SK-N-SH (cell line): Measurements from ENCODE around the gene HSBP1. TPM values are rescaled to one million over a fixed set of nuclear protein-coding genes. Genes with fewer than 3 reads are reported as not detected.
A peak's percentile ranks its signal among the peaks of the same experiment; 100 is the strongest.

Source experiments
- CTCF ChIA-PET: fragments of 300-600, 350-600 bp; formaldehyde crosslinking; extraction: SDS; loops from one replicate; lab custom pipeline; 2021; lab: Yijun Ruan, JAX
- POLR2A ChIA-PET: fragments of 350-600 bp; sonication (Branson Sonifier 250); formaldehyde crosslinking; extraction: SDS; loops from one replicate; lab custom pipeline; 2020; ENCODE audit warnings: antibody characterized with exemption, inconsistent platforms; lab: Yijun Ruan, JAX
- DNase-seq: peaks from one replicate; pipeline ENCODE4 v3.0.0; 2012
- H2AFZ ChIP-seq: fragments of 200-600 bp; sonication (generic); 2 replicates; pipeline ENCODE4 v1.8.1; 2016; ENCODE audit warnings: antibody characterized with exemption, mild to moderate bottlenecking, low read depth
- H3F3A ChIP-seq: fragments of 200-600 bp; sonication (generic); replicated peaks from 2 replicates; pipeline ENCODE3; 2016; ENCODE audit warnings: antibody characterized with exemption, mild to moderate bottlenecking; ENCODE audit not compliant: insufficient read depth
- H3K27ac ChIP-seq, 2 experiments: fragments of 200-500 bp in 1 of 2; fragments of 200-600 bp in 1 of 2; sonication (Bioruptor generic) in 1 of 2; sonication (generic), shearing (Covaris generic) in 1 of 2; 2 replicates each; pipeline versions ENCODE4 v1.5.1 to v1.6.1; 2014 to 2016; ENCODE audit warnings: low read depth in 2 of 2, inconsistent platforms in 1 of 2, low read length in 1 of 2, mild to moderate bottlenecking in 1 of 2, mixed read lengths in 1 of 2
- H3K27me3 ChIP-seq: fragments of 200-600 bp; sonication (generic), shearing (Covaris generic); 2 replicates; pipeline ENCODE4 v1.6.1; 2016; ENCODE audit warnings: mixed run types; ENCODE audit not compliant: insufficient read depth
- H3K36me3 ChIP-seq, 2 experiments: fragments of 200-500 bp in 1 of 2; fragments of 200-600 bp in 1 of 2; sonication (Bioruptor generic) in 1 of 2; sonication (generic) in 1 of 2; replicated peaks in 1 of 2; 2 replicates each; pipeline versions ENCODE3 to v1.5.1; 2014 to 2016; ENCODE audit warnings: low read length in 1 of 2, mild to moderate bottlenecking in 1 of 2; ENCODE audit not compliant: insufficient read depth in 2 of 2, control insufficient read depth in 1 of 2
- H3K4me1 ChIP-seq, 2 experiments: fragments of 200-500 bp in 1 of 2; fragments of 200-600 bp in 1 of 2; sonication (Bioruptor generic) in 1 of 2; sonication (generic), shearing (Covaris generic) in 1 of 2; 2 replicates each; pipeline versions ENCODE4 v1.5.1 to v1.6.1; 2014 to 2016; ENCODE audit warnings: low read depth in 1 of 2, low read length in 1 of 2, mixed run types in 1 of 2; ENCODE audit not compliant: insufficient read depth in 2 of 2, control insufficient read depth in 1 of 2
- H3K4me2 ChIP-seq: fragments of 200-600 bp; sonication (generic), shearing (Covaris generic); 2 replicates; pipeline ENCODE4 v1.6.1; 2017; ENCODE audit warnings: mixed run types
- H3K4me3 ChIP-seq, 2 experiments: fragments of 200-500 bp in 1 of 2; fragments of 200-600 bp in 1 of 2; sonication (Bioruptor generic) in 1 of 2; sonication (generic), shearing (Covaris generic) in 1 of 2; 2 replicates each; pipeline versions ENCODE4 v1.5.1 to v1.8.1; 2014 to 2016; ENCODE audit warnings: low read depth in 2 of 2, inconsistent platforms in 1 of 2, low read length in 1 of 2, mild to moderate bottlenecking in 1 of 2, mixed read lengths in 1 of 2, moderate library complexity in 1 of 2
- H3K79me2 ChIP-seq: fragments of 200-600 bp; sonication (generic); 2 replicates; pipeline ENCODE4 v1.8.1; 2017; ENCODE audit warnings: mild to moderate bottlenecking; ENCODE audit not compliant: insufficient read depth
- H3K9ac ChIP-seq: fragments of 200-600 bp; sonication (generic); 2 replicates; pipeline ENCODE4 v1.6.1; 2017; ENCODE audit warnings: mixed run types
- H3K9me2 ChIP-seq: fragments of 200-600 bp; sonication (generic); 2 replicates; pipeline ENCODE4 v1.6.1; 2017; ENCODE audit warnings: mixed run types
- H3K9me3 ChIP-seq: fragments of 200-600 bp; sonication (generic); 2 replicates; pipeline ENCODE4 v1.6.1; 2017; ENCODE audit warnings: mixed run types, mild to moderate bottlenecking, moderate library complexity
- H4K20me1 ChIP-seq: fragments of 200-600 bp; sonication (generic); 2 replicates; pipeline ENCODE4 v1.6.1; 2017; ENCODE audit warnings: mild to moderate bottlenecking, mixed run types; ENCODE audit not compliant: insufficient read depth
- CTCF ChIP-seq: fragments of 200-600 bp; sonication (generic); IDR thresholded peaks from 2 replicates; pipeline ENCODE4 v1.6.1; 2017; ENCODE audit warnings: antibody characterized with exemption, mild to moderate bottlenecking, moderate library complexity
- FOSL2 ChIP-seq: IDR thresholded peaks from 2 replicates; pipeline ENCODE4 v1.4.0; 2012; ENCODE audit warnings: low read depth, mild to moderate bottlenecking, moderate library complexity, borderline replicate concordance
- FOXJ3 ChIP-seq: sonication (generic); formaldehyde crosslinking; IDR thresholded peaks from 2 replicates; pipeline ENCODE4 v1.5.1; 2020; ENCODE audit warnings: mild to moderate bottlenecking, missing genetic modification reagents
- FOXM1 ChIP-seq: IDR thresholded peaks from 2 replicates; pipeline ENCODE4 v1.4.0; 2012; ENCODE audit warnings: low read depth, mild to moderate bottlenecking
- NFIC ChIP-seq: IDR thresholded peaks from 2 replicates; pipeline ENCODE4 v1.4.0; 2012; ENCODE audit warnings: borderline replicate concordance
- RAD21 ChIP-seq: IDR thresholded peaks from 2 replicates; pipeline ENCODE4 v1.6.1; 2012; ENCODE audit warnings: mild to moderate bottlenecking, low read length
- REST ChIP-seq: IDR thresholded peaks from 2 replicates; pipeline ENCODE4 v1.6.1; 2012; ENCODE audit warnings: mild to moderate bottlenecking, low read depth, low read length, moderate library complexity
- SIN3A ChIP-seq: IDR thresholded peaks from 2 replicates; pipeline ENCODE4 v1.6.1; 2012; ENCODE audit warnings: low read depth, mild to moderate bottlenecking, low read length, moderate library complexity, borderline replicate concordance
- SMC3 ChIP-seq: IDR thresholded peaks from 2 replicates; pipeline ENCODE4 v1.6.1; 2012; ENCODE audit warnings: low read depth, low read length, improper control_type of control experiment
- TEAD4 ChIP-seq: IDR thresholded peaks from 2 replicates; pipeline ENCODE4 v1.4.0; 2012; ENCODE audit warnings: mild to moderate bottlenecking, borderline replicate concordance; ENCODE audit not compliant: insufficient read depth
- USF2 ChIP-seq: fragments of 150-350 bp; IDR thresholded peaks from 2 replicates; pipeline ENCODE4 v1.6.1; 2017; ENCODE audit warnings: antibody characterized with exemption, low read length, low read depth, borderline replicate concordance
- WGBS: methylation state at CpG from one replicate; pipeline ENCODE4 v1.1.6; 2017; ENCODE audit warnings: low lambda C conversion rate; 5-methylcytosine and 5-hydroxymethylcytosine counted together
- polyA plus RNA-seq, 3 experiments: library from polyadenylated mRNA; depleted of rRNA; stranded (reverse); fragments of >200 nt; gene quantifications; 2 replicates each; pipeline ENCODE4 v1.2.3, GENCODE V29; 2012

HSBP1 gene
- polyA plus RNA-seq, 1 of the 3 experiments (the other 2 are of a cell fraction) = 177 TPM

GRCh38 chr16:83819361-83819760, 11.6 kb downstream of the HSBP1 start:
- 57% methylated on average over 8 of the region's 8 CpGs for WGBS
- no peak overlapping the region for H3K4me2 ChIP-seq
- DNase-seq = no peak
- no peak overlapping the region for H3K9ac ChIP-seq
- H3K9me3 ChIP-seq = no peaks in the 10 kb centered on the region
- CTCF ChIA-PET = interaction anchor here (0.7 to 1.0 kb wide), 2 partner anchors 17 to 107 kb away, joined by 3 read pairs; no protein-coding TSS in a partner anchor
- H3F3A ChIP-seq = no peaks in the 10 kb centered on the region
- peaks cover 0 to 5% of the 10 kb centered on the region in 2 experiments; a peak in 1 of 4 replicates for H3K4me1 ChIP-seq
- no peak overlapping the region for H3K4me3 ChIP-seq
- no peaks in the 10 kb centered on the region for H3K79me2 ChIP-seq
- TF ChIP-seq TEAD4 (no peak), REST (no peak), FOSL2 (no peak), CTCF (no peak), USF2 (no peak), SIN3A (no peak), FOXM1 (no peak)
- H3K27me3 ChIP-seq = no peaks in the 10 kb centered on the region; the same call in 1 of the 2 replicates
- H3K36me3 ChIP-seq = no peaks in the 10 kb centered on the region
- no peaks in the 10 kb centered on the region; the same call in 1 of the 2 replicates for H4K20me1 ChIP-seq
- no peaks in the 10 kb centered on the region for H3K9me2 ChIP-seq
- H2AFZ ChIP-seq = no peak overlapping the region
- POLR2A ChIA-PET = no interaction called here
- no peak overlapping the region for H3K27ac ChIP-seq

GRCh38 chr16:83826146-83826913, 18.6 kb downstream of the HSBP1 start:
- no peaks in the 10 kb centered on the region for H3K36me3 ChIP-seq
- H3K9me2 ChIP-seq = no peaks in the 10 kb centered on the region
- no peak overlapping the region for H3K9ac ChIP-seq
- 33% methylated on average over 21 of the region's 21 CpGs for WGBS
- no peak overlapping the region for H3K4me2 ChIP-seq
- no peaks in the 10 kb centered on the region for H3K79me2 ChIP-seq
- H4K20me1 ChIP-seq = no peaks in the 10 kb centered on the region
- H3K27me3 ChIP-seq = no peaks in the 10 kb centered on the region; the same call in 1 of the 2 replicates
- no peaks in the 10 kb centered on the region; a peak in 1 of 4 replicates for H3K4me1 ChIP-seq
- peak overlapping the region; percentile 57; the same call in 1 of the 2 replicates for H2AFZ ChIP-seq
- POLR2A ChIA-PET = no interaction called here
- H3K27ac ChIP-seq = no peak overlapping the region
- TF ChIP-seq NFIC = 0 out of 2 replicates have a peak, but pooled peaks have one; percentile 10
- peak; percentile 89 for TF ChIP-seq SMC3
- TF ChIP-seq FOXJ3 (CRISPR knock-in tag) = no peak
- TF ChIP-seq RAD21 = peak; percentile 86
- peak; percentile 92 for TF ChIP-seq CTCF
- H3F3A ChIP-seq = no peaks in the 10 kb centered on the region
- peak overlapping the region in 1 of 2 experiments; percentile 2; a peak in 1 of 4 replicates for H3K4me3 ChIP-seq
- CTCF ChIA-PET = interaction anchor here (0.6 to 4.6 kb wide), 24 partner anchors 9 to 255 kb away, joined by 3 to 78 read pairs (median 5); no protein-coding TSS in a partner anchor
- peak; percentile 86 for DNase-seq
- H3K9me3 ChIP-seq = no peaks in the 10 kb centered on the region
